Sigmoid colon (tissue), 4 donors: ENCODE measurements around the gene PTCRA.
"Not testable (repeated sequence)": the region's sequence is repeated elsewhere in the genome, so short reads cannot be mapped to it uniquely, and the experiment has no call there.

Source experiments
- CTCF ChIP-seq, 4 experiments: fragments of 450-650 bp in 3 of 4; fragments of 200-600 bp in 1 of 4; IDR thresholded peaks; one replicate each; pipeline ENCODE4 v1.5.1; 2016 to 2019; ENCODE audit warnings: antibody characterized with exemption in 4 of 4, mild to moderate bottlenecking in 3 of 4, moderate library complexity in 2 of 4
- EP300 ChIP-seq, 4 donors: sonication (generic); formaldehyde crosslinking; IDR thresholded peaks; one replicate each; pipeline ENCODE4 v1.6.1; 2017; ENCODE audit warnings: antibody characterized with exemption in 4 of 4
- POLR2A ChIP-seq, 2 donors: fragments of 450-650 bp; IDR thresholded peaks; one replicate each; pipeline ENCODE4 v1.6.1; 2016; ENCODE audit warnings: antibody characterized with exemption in 2 of 2, mild to moderate bottlenecking in 2 of 2, moderate library complexity in 2 of 2

GRCh38 chr6:42888201-42888600 lies 27.7 kb upstream of the PTCRA start:
- not testable (repeated sequence) for TF ChIP-seq CTCF, POLR2A, EP300 (IDR thresholded peaks at IDR 0.05)
